Measurements from ENCODE around the gene HCRT. TPM values are rescaled to one million over a fixed set of nuclear protein-coding genes. Genes with fewer than 3 reads are reported as not detected.

Gene HCRT
- total and polyA plus RNA-seq, 2 of the 4 experiments (the other 2 are of a cell fraction) = not detected

DNA sequence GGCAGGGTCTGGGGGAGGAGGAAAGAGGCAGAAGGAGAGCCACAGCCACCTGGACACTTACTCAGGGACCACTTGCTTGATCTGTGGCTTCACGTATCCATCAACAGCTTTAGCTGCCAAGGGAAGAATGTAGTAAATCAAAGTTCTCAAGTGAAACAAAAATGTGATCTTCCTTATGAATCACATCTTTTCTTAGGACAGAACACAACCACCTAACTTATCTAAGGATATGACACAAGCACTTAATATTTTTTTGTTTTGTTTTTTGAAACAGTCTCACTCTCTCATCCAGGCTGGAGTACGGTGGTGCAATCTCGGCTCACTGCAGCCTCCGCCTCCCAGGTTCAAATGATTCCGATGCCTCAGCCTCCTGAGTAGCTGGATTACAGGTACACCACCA lies 17.4 kb upstream of the HCRT start:
- no CpG with 5 or more reads among the region's 5 CpGs for WGBS, 2 experiments (ENCODE audit: extremely low coverage in 2 of 2, insufficient read length in 1 of 2)
- Histone ChIP-seq H3K9me3 (ENCODE audit: control insufficient read depth, insufficient read depth, low read length) (no peaks in the 10 kb centered on the region), H3K56ac (ENCODE audit: extremely low read depth, insufficient read depth, low read length) (no peak overlapping the region), H4K5ac (ENCODE audit: low read depth, low read length) (no peak overlapping the region), H2AFZ (replicated peaks; ENCODE audit: low read length, poor library complexity) (no peak overlapping the region), H3K9me1 (ENCODE audit: insufficient read depth, low read length) (peaks cover 5% of the 10 kb centered on the region; the same call in 1 of the 2 replicates), H2BK15ac (ENCODE audit: low read depth, low read length) (no peak overlapping the region), H2AK5ac (ENCODE audit: low read depth, low read length) (no peak overlapping the region), H4K8ac (ENCODE audit: low read depth in 2 of 2, low read length in 2 of 2) (no peak overlapping the region), H2BK20ac (ENCODE audit: low read depth, low read length) (no peak overlapping the region), H3K36me3 (ENCODE audit: control insufficient read depth, insufficient read depth, low read length) (peaks cover 52% of the 10 kb centered on the region), H3K27me3 (ENCODE audit: control insufficient read depth, insufficient read depth, low read length) (no peaks in the 10 kb centered on the region), H3K9ac (ENCODE audit: low read depth, low read length) (no peak overlapping the region), H3K4me2 (ENCODE audit: low read depth, low read length) (no peak overlapping the region), H3K79me1 (ENCODE audit: low read depth in 1 of 2, low read length in 2 of 2) (peaks cover 0 to 10% of the 10 kb centered on the region in 2 experiments; a peak in 2 of 4 replicates), H3K14ac (replicated peaks; ENCODE audit: low read depth, low read length) (no peak overlapping the region), H3K4ac (ENCODE audit: low read depth, low read length) (no peak overlapping the region), H3K27ac (ENCODE audit: insufficient read depth, low read length) (no peak overlapping the region), H3K23ac (ENCODE audit: low read depth, low read length) (no peak overlapping the region), H2BK5ac (ENCODE audit: low read depth, low read length, poor library complexity, severe bottlenecking) (no peak overlapping the region), H4K91ac (ENCODE audit: insufficient read depth, low read depth, low read length) (no peak overlapping the region), H4K20me1 (ENCODE audit: insufficient read depth, low read length) (peaks cover 3% of the 10 kb centered on the region; the same call in 1 of the 2 replicates), H2AK9ac (replicated peaks; ENCODE audit: low read depth, low read length, poor library complexity) (no peak overlapping the region), H3K4me1 (ENCODE audit: control insufficient read depth, insufficient read depth, low read length) (0 out of 2 replicates have a peak, but pooled peaks cover 1% of the 10 kb centered on the region), H2BK120ac (ENCODE audit: low read depth, low read length) (no peak overlapping the region), H3K18ac (ENCODE audit: low read depth, low read length) (no peak overlapping the region), H3K4me3 (ENCODE audit: insufficient read depth, low read depth, low read length) (no peak overlapping the region)
- ChIA-PET POLR2A (ENCODE audit: unreplicated experiment) (no interaction called here), CTCF (no interaction called here)
- intact Hi-C loops (cut with micrococcal nuclease) = no loop called here
- BruUV-seq (replicated peaks) = no TSS peak
- peak; percentile 19 for DNase-seq
- dilution Hi-C loops (cut with HindIII; ENCODE audit: low sequenced_read_pairs, unreplicated experiment) = no loop called here
- ATAC-seq (ENCODE audit: low read depth) = no peak; the same call in 1 of the 2 replicates
- TF ChIP-seq CEBPB (IDR thresholded peaks at IDR 0.05; ENCODE audit: low read depth, low read length) (peak; percentile 37; the same call in 1 of the 2 replicates), CHD1 (IDR thresholded peaks at IDR 0.05; ENCODE audit: low read depth, low read length) (no peak)
- in situ Hi-C loops (cut with MboI; ENCODE audit: low sequenced_read_pairs) = no loop called here

All from IMR-90 (cell line).